ENCODE data around the gene PIK3R1.
"Not testable (repeated sequence)": the region's sequence is repeated elsewhere in the genome, so short reads cannot be mapped to it uniquely, and the experiment has no call there.

The PIK3R1 gene

GRCh38 chr5:68227532-68228160 is 12.1 kb downstream of the PIK3R1 start:
- H3K27ac ChIP-seq: no peak overlapping the region
- TF ChIP-seq CTCF (conservative IDR thresholded peaks at IDR 0.05): no peak

- no peak; the same call in 1 of the 2 replicates for TF ChIP-seq CTCF (conservative IDR thresholded peaks at IDR 0.05)
- H3K27ac ChIP-seq: peak overlapping the region; percentile 43
These were observed 13.9 kb downstream of the PIK3R1 start for GRCh38 chr5:68229416-68229815.

GRCh38 chr5:68230285-68230684 is 14.7 kb downstream of the PIK3R1 start:
- no peak for TF ChIP-seq CTCF (conservative IDR thresholded peaks at IDR 0.05)
- peak overlapping the region; percentile 43 for H3K27ac ChIP-seq

- no peak for TF ChIP-seq CTCF (conservative IDR thresholded peaks at IDR 0.05)
- no peak overlapping the region for H3K27ac ChIP-seq
These were observed 16.0 kb downstream of the PIK3R1 start for GRCh38 chr5:68231414-68232076.

- TF ChIP-seq CTCF (conservative IDR thresholded peaks at IDR 0.05): no peak
- H3K27ac ChIP-seq: no peak overlapping the region
These were observed 16.7 kb downstream of the PIK3R1 start for GRCh38 chr5:68232277-68232676.

GRCh38 chr5:68233075-68233474 is 17.5 kb downstream of the PIK3R1 start:
- no peak overlapping the region for H3K27ac ChIP-seq

GRCh38 chr5:68235229-68235628 is 19.7 kb downstream of the PIK3R1 start:
- H3K27ac ChIP-seq: not testable (repeated sequence)

More at GRCh38 chr5:68233075-68233474, 17.5 kb downstream of the PIK3R1 start:
- no peak for TF ChIP-seq CTCF (conservative IDR thresholded peaks at IDR 0.05)

- peak overlapping the region; percentile 56 for H3K27ac ChIP-seq
- no peak for TF ChIP-seq CTCF (conservative IDR thresholded peaks at IDR 0.05)
These were observed 22.2 kb downstream of the PIK3R1 start for GRCh38 chr5:68237715-68238114.

All from VCaP (cell line).